Right ventricle myocardium inferior (tissue), 1 donor: ENCODE measurements around the gene SRRM4. TPM values are rescaled to one million over a fixed set of nuclear protein-coding genes. Genes with fewer than 3 reads are reported as not detected.

Experiments
- ATAC-seq: fragments of 200-7000 bp; cut with Tn5 transposase; one replicate; pipeline ENCODE4 v1.9.1; 2020; ENCODE audit warnings: mild to moderate bottlenecking, moderate library complexity
- DNase-seq: peaks from one replicate; pipeline ENCODE4 v3.0.0; 2021; ENCODE audit errors: missing footprints
- intact Hi-C: fragments of 100-400 bp; cut with DNase I; formaldehyde crosslinking; loops from one replicate; pipeline ENCODE4 v1.11.0; 2022
- total RNA-seq: library from RNA; stranded (reverse); fragmentation: NEBNext Ultra II Directional; extraction: Animal tissue kit (Norgen Biotek cat#: 25700); gene quantifications from one replicate; pipeline ENCODE4 v1.2.1, GENCODE V29; 2021
- donor health status: DM: no; HTN: yes; CAD: no; lungs with severe emphysema.

SRRM4 gene
- total RNA-seq, 1 donor from 2014 or later, result 0.43 TPM

GRCh38 chr12:119177724-119178380 lies 196.5 kb downstream of the SRRM4 start:
- ATAC-seq (no peak), DNase-seq (no peak)
- intact Hi-C loops, result loop anchor here (1.0 to 5.0 kb wide), 3 partner anchors 20 to 229 kb away; no protein-coding TSS in a partner anchor

- DNase-seq (peak; percentile 94), ATAC-seq (peak; percentile 92)
- intact Hi-C loops, result loop anchor here (1.0 to 5.0 kb wide), 3 partner anchors 20 to 228 kb away; no protein-coding TSS in a partner anchor
Measured at GRCh38 chr12:119178544-119179334, 197.4 kb downstream of the SRRM4 start, which contains the start of gene HSPB8. Gene HSPB8, plus strand, starts transcription at chr12:119178931. Its CDS starts 382 bp downstream, at chr12:119179313.

- DNase-seq (peak; percentile 73), ATAC-seq (no peak)
- intact Hi-C loops, result loop anchor here (2.0 to 5.0 kb wide), 4 partner anchors 29 to 227 kb away; no protein-coding TSS in a partner anchor
Measured at GRCh38 chr12:119179335-119180021, 198.1 kb downstream of the SRRM4 start.

GRCh38 chr12:119180380-119181040 lies 199.2 kb downstream of the SRRM4 start:
- DNase-seq (no peak), ATAC-seq (no peak)
- intact Hi-C loops, result loop anchor here (2.0 to 5.0 kb wide), 2 partner anchors 28 to 202 kb away; no protein-coding TSS in a partner anchor

- ATAC-seq, result no peak
- intact Hi-C loops, result loop anchor here (2.0 to 5.0 kb wide), 2 partner anchors 28 to 201 kb away; no protein-coding TSS in a partner anchor
Measured at GRCh38 chr12:119181202-119181601, 199.9 kb downstream of the SRRM4 start.

GRCh38 chr12:119181944-119182343 lies 200.6 kb downstream of the SRRM4 start:
- intact Hi-C loops, result loop anchor here (2.0 to 5.0 kb wide), 4 partner anchors 27 to 231 kb away; no protein-coding TSS in a partner anchor

More at GRCh38 chr12:119181202-119181601, 199.9 kb downstream of the SRRM4 start:
- no peak for DNase-seq

GRCh38 chr12:119182701-119183493 lies 201.6 kb downstream of the SRRM4 start:
- peak; percentile 22 for ATAC-seq
- intact Hi-C loops, result loop anchor here (2.0 to 5.0 kb wide), 3 partner anchors 64 to 230 kb away; no protein-coding TSS in a partner anchor
- DNase-seq, result no peak

More at GRCh38 chr12:119181944-119182343, 200.6 kb downstream of the SRRM4 start:
- ATAC-seq (no peak), DNase-seq (no peak)

GRCh38 chr12:119183942-119184695 lies 202.8 kb downstream of the SRRM4 start:
- peak; percentile 73 for DNase-seq
- intact Hi-C loops, result loop anchor here (2.0 to 5.0 kb wide), 3 partner anchors 63 to 229 kb away; no protein-coding TSS in a partner anchor
- peak; percentile 65 for ATAC-seq

- intact Hi-C loops, result no loop called here
- no peak for ATAC-seq
- no peak for DNase-seq
Measured at GRCh38 chr12:119195256-119195655, 213.9 kb downstream of the SRRM4 start.

- no peak for ATAC-seq
Measured at GRCh38 chr12:119198440-119198839, 217.1 kb downstream of the SRRM4 start.

GRCh38 chr12:119200601-119201000 lies 219.3 kb downstream of the SRRM4 start:
- no peak for ATAC-seq
- intact Hi-C loops, result no loop called here
- DNase-seq, result no peak

More at GRCh38 chr12:119198440-119198839, 217.1 kb downstream of the SRRM4 start:
- intact Hi-C loops, result no loop called here
- no peak for DNase-seq

GRCh38 chr12:119201789-119202543 lies 220.6 kb downstream of the SRRM4 start:
- DNase-seq (no peak), ATAC-seq (no peak)
- intact Hi-C loops, result no loop called here

- ATAC-seq, result no peak
- no peak for DNase-seq
- intact Hi-C loops, result no loop called here
Measured at GRCh38 chr12:119202544-119202943, 221.2 kb downstream of the SRRM4 start.

- DNase-seq (no peak), ATAC-seq (peak; percentile 77)
- intact Hi-C loops, result no loop called here
Measured at GRCh38 chr12:119204131-119204530, 222.8 kb downstream of the SRRM4 start.

- ATAC-seq, result peak; percentile 15
- intact Hi-C loops, result loop anchor here (5.0 kb wide), 1 partner anchor 178 kb away; no protein-coding TSS in a partner anchor
- no peak for DNase-seq
Measured at GRCh38 chr12:119204671-119205285, 223.4 kb downstream of the SRRM4 start.
